Progenitor cell of endocrine pancreas (in vitro differentiated cells): ENCODE data around the gene AICDA. TPM values are rescaled to one million over a fixed set of nuclear protein-coding genes. Genes with fewer than 3 reads are reported as not detected.
A peak's percentile ranks its signal among the peaks of the same experiment; 100 is the strongest.
"Not testable (repeated sequence)": the region's sequence is repeated elsewhere in the genome, so short reads cannot be mapped to it uniquely, and the experiment has no call there.

ENCODE experiments used
- DNase-seq: peaks from one replicate; pipeline ENCODE4 v3.0.0; 2021; ENCODE audit warnings: low spot score; ENCODE audit not compliant: unreplicated experiment
- H3K27ac Mint-ChIP-seq: 2 replicates; pipeline ENCODE4 v1.8.0; 2021; ENCODE audit warnings: mild to moderate bottlenecking, moderate library complexity, mixed read lengths
- H3K27me3 Mint-ChIP-seq: 2 replicates; pipeline ENCODE4 v1.8.0; 2021; ENCODE audit warnings: mixed read lengths
- H3K36me3 Mint-ChIP-seq: 2 replicates; pipeline ENCODE4 v1.8.0; 2022; ENCODE audit warnings: mixed read lengths; ENCODE audit not compliant: insufficient read depth
- H3K4me1 Mint-ChIP-seq: 2 replicates; pipeline ENCODE4 v1.8.0; 2021; ENCODE audit warnings: low read depth, mixed read lengths
- H3K4me3 Mint-ChIP-seq: 2 replicates; pipeline ENCODE4 v1.8.0; 2021; ENCODE audit warnings: low read depth, mild to moderate bottlenecking, moderate library complexity, mixed read lengths
- H3K9me3 Mint-ChIP-seq: 2 replicates; pipeline ENCODE4 v1.8.0; 2021; ENCODE audit warnings: low read depth, mixed read lengths
- total RNA-seq: library from RNA; stranded (reverse); gene quantifications from 2 replicates; pipeline ENCODE4 v1.2.1, GENCODE V29; 2021
- TF ChIP-seq, protein P1 (sequence below): fragments of 200-600 bp; sonication (generic); IDR thresholded peaks from one replicate; pipeline ENCODE4 v1.5.0; 2021; ENCODE audit warnings: antibody characterized with exemption, mild to moderate bottlenecking; ENCODE audit not compliant: unreplicated experiment

Gene AICDA
- total RNA-seq, 1 donor from 2014 or later = not detected

DNA sequence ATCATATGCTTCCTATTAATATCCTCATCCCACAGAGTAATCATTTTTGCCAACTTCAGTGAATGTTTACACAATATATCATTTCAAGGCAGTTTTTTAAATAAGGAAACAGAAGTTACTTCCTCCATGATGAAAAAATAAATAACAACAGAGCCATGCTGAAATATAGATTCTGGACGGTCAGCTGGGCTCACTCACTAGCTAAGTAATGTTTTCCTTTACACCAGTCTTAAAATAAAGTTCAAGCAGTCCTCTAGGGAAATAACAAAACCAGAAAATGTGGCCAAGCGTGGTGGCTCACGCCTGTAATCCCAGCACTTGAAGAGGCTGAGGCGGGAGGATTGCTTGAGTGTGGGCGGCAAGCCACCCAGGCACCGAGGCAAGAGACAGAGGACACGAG lies 28.7 kb downstream of the AICDA start:
- peaks cover 14% of the 10 kb centered on the region for H3K27me3 Mint-ChIP-seq
- DNase-seq = no peak
- no peak overlapping the region for H3K4me3 Mint-ChIP-seq
- H3K36me3 Mint-ChIP-seq = no peaks in the 10 kb centered on the region
- H3K4me1 Mint-ChIP-seq = peaks cover 10% of the 10 kb centered on the region
- no peak overlapping the region for H3K27ac Mint-ChIP-seq
- TF ChIP-seq, protein P1, sequence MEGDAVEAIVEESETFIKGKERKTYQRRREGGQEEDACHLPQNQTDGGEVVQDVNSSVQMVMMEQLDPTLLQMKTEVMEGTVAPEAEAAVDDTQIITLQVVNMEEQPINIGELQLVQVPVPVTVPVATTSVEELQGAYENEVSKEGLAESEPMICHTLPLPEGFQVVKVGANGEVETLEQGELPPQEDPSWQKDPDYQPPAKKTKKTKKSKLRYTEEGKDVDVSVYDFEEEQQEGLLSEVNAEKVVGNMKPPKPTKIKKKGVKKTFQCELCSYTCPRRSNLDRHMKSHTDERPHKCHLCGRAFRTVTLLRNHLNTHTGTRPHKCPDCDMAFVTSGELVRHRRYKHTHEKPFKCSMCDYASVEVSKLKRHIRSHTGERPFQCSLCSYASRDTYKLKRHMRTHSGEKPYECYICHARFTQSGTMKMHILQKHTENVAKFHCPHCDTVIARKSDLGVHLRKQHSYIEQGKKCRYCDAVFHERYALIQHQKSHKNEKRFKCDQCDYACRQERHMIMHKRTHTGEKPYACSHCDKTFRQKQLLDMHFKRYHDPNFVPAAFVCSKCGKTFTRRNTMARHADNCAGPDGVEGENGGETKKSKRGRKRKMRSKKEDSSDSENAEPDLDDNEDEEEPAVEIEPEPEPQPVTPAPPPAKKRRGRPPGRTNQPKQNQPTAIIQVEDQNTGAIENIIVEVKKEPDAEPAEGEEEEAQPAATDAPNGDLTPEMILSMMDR = no peak
- no peaks in the 10 kb centered on the region for H3K9me3 Mint-ChIP-seq

DNA sequence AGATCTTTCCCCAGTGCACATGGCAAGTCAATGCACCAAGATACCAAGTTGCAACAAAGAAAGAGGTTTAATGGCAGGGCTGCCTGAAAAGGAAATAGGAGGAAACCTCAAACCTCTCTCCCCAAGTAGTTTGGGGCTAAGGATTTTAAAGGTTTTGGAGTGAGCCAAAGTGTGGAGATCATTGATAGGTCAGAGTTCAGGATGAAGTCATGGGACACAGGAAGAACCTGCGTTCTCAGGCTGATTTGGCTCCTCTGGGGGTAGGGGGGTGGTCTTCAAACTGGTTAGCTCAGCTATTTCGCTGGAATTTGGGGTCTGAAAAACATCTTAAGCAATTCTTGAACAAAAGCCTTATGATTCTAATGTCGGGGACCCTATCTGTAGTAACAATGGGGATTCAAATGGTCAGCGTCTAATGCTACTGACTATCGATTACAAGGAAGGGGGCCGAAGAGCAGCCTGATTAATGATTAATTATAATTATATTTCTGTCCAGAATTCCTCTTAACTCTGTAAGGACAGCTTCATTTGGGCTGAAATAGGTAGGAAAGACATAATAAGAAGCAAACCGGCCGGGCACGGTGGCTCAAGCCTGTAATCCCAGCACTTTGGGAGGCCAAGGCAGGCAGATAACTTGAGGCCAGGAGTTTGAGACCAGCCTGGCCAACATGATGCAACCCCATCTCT lies 31.4 kb downstream of the AICDA start:
- H3K36me3 Mint-ChIP-seq = no peaks in the 10 kb centered on the region
- no peak for DNase-seq
- H3K27ac Mint-ChIP-seq = peak overlapping the region; percentile 29
- H3K27me3 Mint-ChIP-seq = peaks cover 22% of the 10 kb centered on the region
- H3K4me1 Mint-ChIP-seq = peaks cover 10% of the 10 kb centered on the region
- TF ChIP-seq, protein P1 = no peak
- H3K4me3 Mint-ChIP-seq = no peak overlapping the region
- H3K9me3 Mint-ChIP-seq = no peaks in the 10 kb centered on the region

DNA sequence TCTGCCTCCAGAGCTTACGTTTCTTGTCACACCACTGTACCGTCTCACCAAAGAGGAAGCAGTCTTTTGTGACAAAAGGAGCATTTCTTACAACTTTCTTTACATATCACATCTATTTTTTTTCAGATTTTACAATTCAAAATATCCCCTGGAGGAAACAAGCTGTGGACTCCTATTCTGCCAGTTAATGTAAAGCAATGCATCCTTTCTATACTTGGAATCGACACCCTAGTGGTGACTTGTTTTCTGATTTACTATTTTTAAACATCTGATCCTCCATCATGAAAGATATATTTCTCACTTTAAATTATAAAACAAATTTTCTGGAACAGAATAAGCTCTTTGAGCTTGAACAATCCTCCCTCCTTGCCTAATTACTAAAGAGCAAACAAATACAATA lies 34.8 kb downstream of the AICDA start:
- no peak overlapping the region for H3K27ac Mint-ChIP-seq
- peaks cover 37% of the 10 kb centered on the region for H3K27me3 Mint-ChIP-seq
- TF ChIP-seq, protein P1 = peak; percentile 17
- H3K9me3 Mint-ChIP-seq = no peaks in the 10 kb centered on the region
- no peaks in the 10 kb centered on the region for H3K36me3 Mint-ChIP-seq
- peaks cover 11% of the 10 kb centered on the region for H3K4me1 Mint-ChIP-seq
- no peak for DNase-seq
- H3K4me3 Mint-ChIP-seq = no peak overlapping the region

DNA sequence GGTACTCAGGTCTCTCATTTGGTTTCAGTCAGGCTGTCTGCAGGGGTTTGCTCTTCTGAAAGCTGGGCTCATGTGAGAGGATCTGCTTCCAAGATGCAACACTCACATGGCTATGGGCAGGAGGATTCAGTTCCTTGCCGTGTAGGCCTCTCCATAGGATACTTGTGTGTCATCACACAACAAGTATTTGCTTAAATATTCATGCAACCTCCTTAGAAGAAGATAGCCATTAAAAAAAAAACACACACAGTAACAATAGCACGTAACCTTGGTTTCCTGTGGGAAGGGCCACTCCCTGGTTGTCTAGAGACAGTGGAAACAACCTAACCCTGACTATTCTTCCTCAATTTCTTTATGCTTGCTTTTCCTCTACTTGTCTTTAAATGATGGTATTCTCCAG lies 40.2 kb downstream of the AICDA start:
- H3K9me3 Mint-ChIP-seq = peaks cover 3% of the 10 kb centered on the region
- TF ChIP-seq, protein P1 = no peak
- H3K4me3 Mint-ChIP-seq = no peak overlapping the region
- peaks cover 57% of the 10 kb centered on the region for H3K27me3 Mint-ChIP-seq
- H3K4me1 Mint-ChIP-seq = peaks cover 2% of the 10 kb centered on the region
- DNase-seq = no peak
- H3K27ac Mint-ChIP-seq = no peak overlapping the region
- no peaks in the 10 kb centered on the region for H3K36me3 Mint-ChIP-seq

DNA sequence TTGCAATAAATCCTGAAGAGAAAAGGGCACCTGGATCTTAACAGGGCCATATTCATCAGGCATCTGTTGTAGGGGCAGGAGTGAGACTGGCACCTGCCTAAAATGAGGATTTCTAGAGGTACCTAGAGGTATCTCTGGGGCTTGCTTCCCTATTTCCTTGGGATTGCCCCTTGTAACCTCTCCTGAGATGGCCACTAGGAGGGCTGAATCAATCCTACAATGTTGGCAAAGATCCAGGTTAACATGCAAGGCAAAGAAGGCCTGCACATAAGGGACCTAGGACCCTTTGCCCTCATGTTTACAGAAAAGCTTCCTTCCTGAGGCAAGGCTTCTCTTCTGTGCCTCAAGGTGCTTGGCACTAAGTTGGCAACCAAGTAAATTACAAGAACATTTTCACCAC lies 46.1 kb downstream of the AICDA start:
- H3K27ac Mint-ChIP-seq = no peak overlapping the region
- TF ChIP-seq, protein P1 = no peak

DNA sequence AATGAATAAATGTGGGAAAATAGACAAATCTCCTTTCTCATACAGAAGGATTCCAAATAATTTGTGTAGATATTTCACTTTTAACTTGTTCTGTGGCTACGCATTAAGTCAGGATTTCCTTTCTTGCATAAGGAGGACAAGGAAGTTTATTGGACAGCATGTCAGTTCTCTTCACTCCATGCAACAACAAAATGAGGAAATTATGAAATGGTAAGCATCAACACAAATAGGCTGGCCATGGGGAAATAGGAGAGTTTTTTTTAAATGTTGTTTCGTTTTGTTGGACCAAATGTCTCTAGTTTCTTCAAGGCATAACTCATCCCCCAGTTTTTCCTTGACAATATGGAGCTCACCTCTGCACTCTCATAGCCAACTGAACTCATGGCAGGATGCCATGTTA lies 46.6 kb downstream of the AICDA start:
- peaks cover 63% of the 10 kb centered on the region for H3K27me3 Mint-ChIP-seq
- not testable (repeated sequence) for H3K4me1 Mint-ChIP-seq, H3K9me3 Mint-ChIP-seq, H3K4me3 Mint-ChIP-seq, H3K27ac Mint-ChIP-seq, DNase-seq, H3K36me3 Mint-ChIP-seq

More for the DNA sequence above, 46.1 kb downstream of the AICDA start:
- Mint-ChIP-seq H3K9me3 (peaks cover 5% of the 10 kb centered on the region), H3K36me3 (no peaks in the 10 kb centered on the region), H3K4me3 (no peak overlapping the region), H3K4me1 (peaks cover 2% of the 10 kb centered on the region), H3K27me3 (peaks cover 63% of the 10 kb centered on the region)
- DNase-seq = no peak
